Activated CD8-positive, alpha-beta memory T cell treated with anti-CD3 and anti-CD28 coated beads, Interleukin-2, amount 50 U/mL, for 1 hour (primary cell): ENCODE data around the gene SPATA13.
A peak's percentile ranks its signal among the peaks of the same experiment; 100 is the strongest.

Source experiments
- DNase-seq: peaks from one replicate; pipeline ENCODE4 v3.0.0-alpha.2; 2020; ENCODE audit errors: extremely low read depth

The SPATA13 gene

GRCh38 chr13:24141333-24141910, 19.1 kb upstream of the SPATA13 start:
- no peak for DNase-seq

- no peak for DNase-seq
These were observed 18.1 kb upstream of the SPATA13 start for GRCh38 chr13:24142453-24142852.

GRCh38 chr13:24142886-24143285, 17.6 kb upstream of the SPATA13 start:
- DNase-seq = no peak

- DNase-seq = no peak
These were observed 15.3 kb upstream of the SPATA13 start for GRCh38 chr13:24145240-24145639.

- DNase-seq = no peak
These were observed 14.8 kb upstream of the SPATA13 start for GRCh38 chr13:24145674-24146073.

- DNase-seq = no peak
These were observed 13.5 kb upstream of the SPATA13 start for GRCh38 chr13:24146961-24147569.

- no peak for DNase-seq
These were observed 13.0 kb upstream of the SPATA13 start for GRCh38 chr13:24147570-24147963.

- DNase-seq = no peak
These were observed 11.9 kb upstream of the SPATA13 start for GRCh38 chr13:24148414-24149235.

- DNase-seq = no peak
These were observed 11.1 kb upstream of the SPATA13 start for GRCh38 chr13:24149246-24150032.

- DNase-seq = no peak
These were observed 9.9 kb upstream of the SPATA13 start for GRCh38 chr13:24150572-24150971.

GRCh38 chr13:24151864-24152263, 8.7 kb upstream of the SPATA13 start:
- DNase-seq = no peak

GRCh38 chr13:24152292-24153214, 8.0 kb upstream of the SPATA13 start:
- DNase-seq = no peak

GRCh38 chr13:24153347-24153746, 7.2 kb upstream of the SPATA13 start:
- DNase-seq = no peak

GRCh38 chr13:24153979-24154701, 6.4 kb upstream of the SPATA13 start:
- no peak for DNase-seq

GRCh38 chr13:24159357-24159756, 1.2 kb upstream of the SPATA13 start:
- no peak for DNase-seq

- DNase-seq = peak; percentile 1
These were observed 673 bp downstream of the SPATA13 start for GRCh38 chr13:24161010-24161775.

GRCh38 chr13:24161980-24162525, 1.5 kb downstream of the SPATA13 start:
- DNase-seq = no peak

GRCh38 chr13:24162604-24163003, 2.1 kb downstream of the SPATA13 start:
- no peak for DNase-seq

- no peak for DNase-seq
These were observed 5.2 kb downstream of the SPATA13 start for GRCh38 chr13:24165746-24166145.
